Naive B cell (primary cell): ENCODE results near the gene MED6. TPM values are rescaled to one million over a fixed set of nuclear protein-coding genes. Genes with fewer than 3 reads are reported as not detected.

ENCODE experiments used
- ATAC-seq, 2 donors: fragments of 150-1000 bp; cut with Tn5 transposase; 2 replicates each; pipeline ENCODE4 v1.10.0; 2021; ENCODE audit warnings: low read depth in 2 of 2, mild to moderate bottlenecking in 2 of 2, moderate library complexity in 2 of 2
- DNase-seq: peaks from one replicate; pipeline ENCODE4 v3.0.0; 2022
- H3K27ac Mint-ChIP-seq, 6 donors: one replicate each; pipeline ENCODE4 v1.8.0; 2020 to 2022; ENCODE audit warnings: mild to moderate bottlenecking in 6 of 6, mixed read lengths in 6 of 6, moderate library complexity in 5 of 6, inconsistent platforms in 2 of 6
- H3K27me3 Mint-ChIP-seq, 3 donors: one replicate each; pipeline ENCODE4 v1.8.0; 2021 to 2022; ENCODE audit warnings: mixed read lengths in 3 of 3, mild to moderate bottlenecking in 1 of 3
- H3K36me3 Mint-ChIP-seq, 2 donors: one replicate each; pipeline ENCODE4 v1.8.0; 2020 to 2022; ENCODE audit warnings: mixed read lengths in 2 of 2, inconsistent platforms in 1 of 2, mild to moderate bottlenecking in 1 of 2
- H3K4me1 Mint-ChIP-seq, 3 donors: one replicate each; pipeline ENCODE4 v1.8.0; 2020 to 2022; ENCODE audit warnings: mixed read lengths in 3 of 3, inconsistent platforms in 1 of 3, mild to moderate bottlenecking in 1 of 3, moderate library complexity in 1 of 3
- H3K4me3 Mint-ChIP-seq, 8 donors: one replicate each; pipeline ENCODE4 v1.8.0; 2020 to 2022; ENCODE audit warnings: mild to moderate bottlenecking in 8 of 8, mixed read lengths in 8 of 8, moderate library complexity in 8 of 8, inconsistent platforms in 2 of 8
- H3K9me3 Mint-ChIP-seq, 7 donors: one replicate each; pipeline ENCODE4 v1.8.0; 2020 to 2022; ENCODE audit warnings: mixed read lengths in 7 of 7, mild to moderate bottlenecking in 5 of 7, inconsistent platforms in 2 of 7, moderate library complexity in 1 of 7
- polyA plus RNA-seq, 6 donors: library from polyadenylated mRNA; unstranded; fragments of 300-500 nt; fragmentation: Illumina TruSeq; gene quantifications; one replicate each; pipeline ENCODE4 v1.2.3, GENCODE V29; 2021; ENCODE audit warnings: low read depth in 6 of 6

The MED6 gene
- 10 to 100 TPM; 32.9 to 47.5 (median 42.9) TPM for polyA plus RNA-seq

- Mint-ChIP-seq H3K9me3 (no peaks in the 10 kb centered on the region), H3K27me3 (no peaks in the 10 kb centered on the region), H3K4me3 (peak within 1 kb of the TSS; percentile 96 to 99 (median 99)), H3K36me3 (peaks cover under 1 to 13% of the 10 kb centered on the region in 2 donors), H3K4me1 (peaks cover 21 to 47% (median 42%) of the 10 kb centered on the region in 3 donors), H3K27ac (peak within 1 kb of the TSS; percentile 94 to 100 (median 97))
- ATAC-seq (peak; percentile 99), DNase-seq (peak; percentile 84)
These were observed at the start of gene MED6 for GRCh38 chr14:70600382-70601157. MED6 (minus strand) TSS chr14:70600655; CDS start chr14:70600637, 18 bp downstream.

GRCh38 chr14:70649803-70650202, 49.3 kb upstream of the MED6 start:
- Mint-ChIP-seq H3K27ac (peak overlapping the region in 5 of 6 donors; percentile 39 to 89 (median 67)), H3K4me1 (peaks cover 62 to 89% (median 70%) of the 10 kb centered on the region in 3 donors), H3K9me3 (peaks cover 0 to 2% (median 0%) of the 10 kb centered on the region in 7 donors), H3K27me3 (no peaks in the 10 kb centered on the region), H3K36me3 (peaks cover 4 to 5% of the 10 kb centered on the region in 2 donors), H3K4me3 (no peak overlapping the region)
- no peak for DNase-seq
- no peak for ATAC-seq

GRCh38 chr14:70648346-70648745, 47.9 kb upstream of the MED6 start:
- no peak for DNase-seq
- Mint-ChIP-seq H3K9me3 (peaks cover 0 to 2% (median 0%) of the 10 kb centered on the region in 7 donors), H3K4me3 (peak overlapping the region in 1 of 8 donors; percentile 34), H3K36me3 (peaks cover 4 to 5% of the 10 kb centered on the region in 2 donors), H3K27me3 (no peaks in the 10 kb centered on the region), H3K27ac (peak overlapping the region in 3 of 6 donors; percentile 8 to 44 (median 41)), H3K4me1 (peaks cover 60 to 89% (median 72%) of the 10 kb centered on the region in 3 donors)
- ATAC-seq, result no peak

GRCh38 chr14:70646705-70647104, 46.2 kb upstream of the MED6 start:
- Mint-ChIP-seq H3K27ac (peak overlapping the region in 5 of 6 donors; percentile 4 to 91 (median 74)), H3K27me3 (no peaks in the 10 kb centered on the region), H3K4me1 (peaks cover 56 to 80% (median 66%) of the 10 kb centered on the region in 3 donors), H3K4me3 (peak overlapping the region in 7 of 8 donors; percentile 33 to 99 (median 77)), H3K36me3 (peaks cover 4 to 5% of the 10 kb centered on the region in 2 donors), H3K9me3 (peaks cover 0 to 2% (median 0%) of the 10 kb centered on the region in 7 donors)
- ATAC-seq (no peak), DNase-seq (no peak)

GRCh38 chr14:70645892-70646291, 45.4 kb upstream of the MED6 start:
- H3K27me3 Mint-ChIP-seq, result no peaks in the 10 kb centered on the region
- H3K4me3 Mint-ChIP-seq, result peak overlapping the region in 7 of 8 donors; percentile 26 to 99 (median 82)
- H3K4me1 Mint-ChIP-seq, result peaks cover 54 to 76% (median 70%) of the 10 kb centered on the region in 3 donors
- H3K9me3 Mint-ChIP-seq, result peaks cover 0 to 2% (median 0%) of the 10 kb centered on the region in 7 donors
- peaks cover 4 to 5% of the 10 kb centered on the region in 2 donors for H3K36me3 Mint-ChIP-seq
- DNase-seq, result no peak
- ATAC-seq, result no peak
- H3K27ac Mint-ChIP-seq, result peak overlapping the region; percentile 4 to 91 (median 45)

GRCh38 chr14:70643967-70644366, 43.5 kb upstream of the MED6 start:
- no peak for DNase-seq
- H3K27ac Mint-ChIP-seq, result peak overlapping the region; percentile 80 to 96 (median 90)
- H3K36me3 Mint-ChIP-seq, result peaks cover 0 to 4% of the 10 kb centered on the region in 2 donors
- ATAC-seq, result no peak
- H3K4me3 Mint-ChIP-seq, result peak overlapping the region; percentile 73 to 99 (median 96)
- no peaks in the 10 kb centered on the region for H3K27me3 Mint-ChIP-seq
- peaks cover 0 to 2% (median 0%) of the 10 kb centered on the region in 7 donors for H3K9me3 Mint-ChIP-seq
- H3K4me1 Mint-ChIP-seq, result peaks cover 45 to 80% (median 64%) of the 10 kb centered on the region in 3 donors

GRCh38 chr14:70642303-70643235, 42.1 kb upstream of the MED6 start:
- no peaks in the 10 kb centered on the region for H3K27me3 Mint-ChIP-seq
- DNase-seq, result peak; percentile 70
- peak overlapping the region; percentile 73 to 99 (median 96) for H3K4me3 Mint-ChIP-seq
- no peaks in the 10 kb centered on the region for H3K9me3 Mint-ChIP-seq
- peak; percentile 32 to 36 for ATAC-seq
- H3K4me1 Mint-ChIP-seq, result peaks cover 42 to 77% (median 58%) of the 10 kb centered on the region in 3 donors
- peaks cover 0 to 4% of the 10 kb centered on the region in 2 donors for H3K36me3 Mint-ChIP-seq
- peak overlapping the region; percentile 80 to 96 (median 90) for H3K27ac Mint-ChIP-seq

- Mint-ChIP-seq H3K4me3 (peak within 1 kb of the TSS; percentile 73 to 99 (median 98)), H3K27me3 (no peaks in the 10 kb centered on the region), H3K4me1 (peaks cover 45 to 80% (median 60%) of the 10 kb centered on the region in 3 donors), H3K27ac (peak within 1 kb of the TSS; percentile 89 to 98 (median 96)), H3K36me3 (peaks cover 0 to 4% of the 10 kb centered on the region in 2 donors), H3K9me3 (no peaks in the 10 kb centered on the region)
- ATAC-seq (peak; percentile 14 to 17), DNase-seq (peak; percentile 33)
These were observed 41.3 kb upstream of the MED6 start, which contains the start of gene TTC9 for GRCh38 chr14:70641548-70642302. TTC9 (plus strand) TSS chr14:70641916; CDS start chr14:70642130, 214 bp downstream.

GRCh38 chr14:70640938-70641547, 40.6 kb upstream of the MED6 start:
- Mint-ChIP-seq H3K27me3 (no peaks in the 10 kb centered on the region), H3K4me3 (peak overlapping the region; percentile 73 to 99 (median 98)), H3K36me3 (peaks cover 2 to 4% of the 10 kb centered on the region in 2 donors), H3K27ac (peak overlapping the region; percentile 59 to 98 (median 96)), H3K9me3 (peaks cover 0 to 6% (median 3%) of the 10 kb centered on the region in 7 donors), H3K4me1 (peaks cover 44 to 80% (median 60%) of the 10 kb centered on the region in 3 donors)
- DNase-seq, result peak; percentile 71
- ATAC-seq, result peak; percentile 65 to 69

GRCh38 chr14:70638416-70638815, 38.0 kb upstream of the MED6 start:
- Mint-ChIP-seq H3K27ac (peak overlapping the region in 3 of 6 donors; percentile 8 to 51 (median 32)), H3K27me3 (no peaks in the 10 kb centered on the region), H3K4me1 (peaks cover 34 to 65% (median 42%) of the 10 kb centered on the region in 3 donors), H3K36me3 (peaks cover 3 to 17% of the 10 kb centered on the region in 2 donors), H3K9me3 (peaks cover 4 to 14% (median 8%) of the 10 kb centered on the region in 7 donors), H3K4me3 (peak overlapping the region in 1 of 8 donors; percentile 69)
- DNase-seq (no peak), ATAC-seq (no peak)

GRCh38 chr14:70635971-70636595, 35.6 kb upstream of the MED6 start:
- Mint-ChIP-seq H3K36me3 (peaks cover 9 to 26% of the 10 kb centered on the region in 2 donors), H3K4me1 (peaks cover 34 to 59% (median 35%) of the 10 kb centered on the region in 3 donors), H3K9me3 (peaks cover 4 to 14% (median 8%) of the 10 kb centered on the region in 7 donors), H3K27ac (peak overlapping the region; percentile 12 to 85 (median 71)), H3K4me3 (peak overlapping the region; percentile 2 to 82 (median 50)), H3K27me3 (no peaks in the 10 kb centered on the region)
- ATAC-seq (no peak), DNase-seq (no peak)
